OCI-LY7 (cell line): Measurements from ENCODE around the gene SDHAF2. TPM values are rescaled to one million over a fixed set of nuclear protein-coding genes. Genes with fewer than 3 reads are reported as not detected.
A peak's percentile ranks its signal among the peaks of the same experiment; 100 is the strongest.

Source experiments
- BruUV-seq: library from RNA; stranded (reverse); fragments of 400-500 nt; replicated peaks from 2 replicates; lab custom pipeline; 2021; lab: Mats Ljungman, UMichigan
- CTCF ChIA-PET: fragments of 300-600 bp; sonication (Branson Sonifier 250); formaldehyde crosslinking; loops from one replicate; lab custom pipeline; 2022; ENCODE audit warnings: antibody characterized with exemption; ENCODE audit not compliant: unreplicated experiment; lab: Charles Lee
- POLR2A ChIA-PET: fragments of 300-600 bp; sonication (Branson Sonifier 250); formaldehyde crosslinking; loops from one replicate; lab custom pipeline; 2022; ENCODE audit warnings: antibody characterized with exemption; lab: Charles Lee
- DNase-seq: peaks from one replicate; pipeline ENCODE4 v3.0.0-alpha.2; 2015; ENCODE audit warnings: low spot score
- H2AFZ ChIP-seq: fragments of 200-600 bp; sonication (generic), shearing (Covaris generic); 2 replicates; pipeline ENCODE4 v1.6.1; 2014; ENCODE audit warnings: mild to moderate bottlenecking, antibody characterized with exemption, low read length, moderate library complexity
- H3K27ac ChIP-seq: fragments of 200-600 bp; sonication (generic); 2 replicates; pipeline ENCODE4 v1.5.1; 2014; ENCODE audit warnings: mixed run types, low read depth, mild to moderate bottlenecking, moderate library complexity, low read length, inconsistent platforms; ENCODE audit not compliant: poor library complexity, severe bottlenecking
- H3K36me3 ChIP-seq: fragments of 200-600 bp; sonication (generic); 2 replicates; pipeline ENCODE4 v1.6.1; 2014; ENCODE audit warnings: mild to moderate bottlenecking, antibody characterized with exemption, low read length, moderate library complexity, mixed read lengths; ENCODE audit not compliant: insufficient read depth
- H3K4me1 ChIP-seq: fragments of 200-600 bp; sonication (generic); 2 replicates; pipeline ENCODE4 v1.5.1; 2014; ENCODE audit warnings: mild to moderate bottlenecking, low read length; ENCODE audit not compliant: insufficient read depth, poor library complexity, severe bottlenecking
- H3K4me2 ChIP-seq: fragments of 200-600 bp; sonication (generic); 2 replicates; pipeline ENCODE4 v1.6.1; 2014; ENCODE audit warnings: mild to moderate bottlenecking, low read length
- H3K4me3 ChIP-seq: fragments of 200-600 bp; sonication (generic); 2 replicates; pipeline ENCODE4 v1.5.1; 2014; ENCODE audit warnings: mild to moderate bottlenecking, low read depth, low read length; ENCODE audit not compliant: poor library complexity, severe bottlenecking
- H3K79me2 ChIP-seq: fragments of 200-600 bp; sonication (generic); 2 replicates; pipeline ENCODE4 v1.6.1; 2016; ENCODE audit warnings: low read depth, mild to moderate bottlenecking, low read length, moderate library complexity, mixed read lengths; ENCODE audit not compliant: insufficient read depth
- H3K9me2 ChIP-seq: fragments of 200-600 bp; sonication (generic); 2 replicates; pipeline ENCODE4 v1.6.1; 2016; ENCODE audit warnings: mild to moderate bottlenecking, low read length, mixed read lengths; ENCODE audit not compliant: insufficient read depth
- H3K9me3 ChIP-seq: fragments of 200-600 bp; sonication (generic); 2 replicates; pipeline ENCODE4 v1.6.1; 2014; ENCODE audit warnings: mild to moderate bottlenecking, mixed run types, low read length, mixed read lengths
- H4K20me1 ChIP-seq: fragments of 200-600 bp; sonication (generic); 2 replicates; pipeline ENCODE4 v1.6.1; 2014; ENCODE audit warnings: mild to moderate bottlenecking, antibody characterized with exemption, low read length, moderate library complexity, mixed read lengths; ENCODE audit not compliant: insufficient read depth
- EZH2phosphoT487 ChIP-seq: fragments of 200-600 bp; sonication (generic); IDR thresholded peaks from 2 replicates; pipeline ENCODE4 v1.6.1; 2018; ENCODE audit warnings: low read depth, borderline replicate concordance, mild to moderate bottlenecking, mixed run types, antibody characterized with exemption, low read length, moderate library complexity, mixed read lengths
- intact Hi-C: fragments of 100-400 bp; cut with micrococcal nuclease; formaldehyde crosslinking; loops from one replicate; pipeline ENCODE4 v1.10.0; 2022; ENCODE audit not compliant: unreplicated experiment
- total RNA-seq, 2 experiments: library from RNA; depleted of rRNA in 1 of 2; stranded (reverse); fragments of >200 nt in 1 of 2; shearing (Covaris generic) in 1 of 2; gene quantifications; 2 replicates each; pipeline ENCODE4 v1.2.3, GENCODE V29; 2014 to 2022
- TF ChIP-seq, protein P1 (sequence below): fragments of 200-600 bp; sonication (generic); conservative IDR thresholded peaks from 2 replicates; pipeline ENCODE4 v1.5.1; 2014; ENCODE audit warnings: mild to moderate bottlenecking, antibody characterized with exemption, low read length, moderate library complexity, mixed read lengths

SDHAF2 gene
- total RNA-seq, 2 experiments from 2014 or later, result 28.0 to 40.6 TPM

DNA sequence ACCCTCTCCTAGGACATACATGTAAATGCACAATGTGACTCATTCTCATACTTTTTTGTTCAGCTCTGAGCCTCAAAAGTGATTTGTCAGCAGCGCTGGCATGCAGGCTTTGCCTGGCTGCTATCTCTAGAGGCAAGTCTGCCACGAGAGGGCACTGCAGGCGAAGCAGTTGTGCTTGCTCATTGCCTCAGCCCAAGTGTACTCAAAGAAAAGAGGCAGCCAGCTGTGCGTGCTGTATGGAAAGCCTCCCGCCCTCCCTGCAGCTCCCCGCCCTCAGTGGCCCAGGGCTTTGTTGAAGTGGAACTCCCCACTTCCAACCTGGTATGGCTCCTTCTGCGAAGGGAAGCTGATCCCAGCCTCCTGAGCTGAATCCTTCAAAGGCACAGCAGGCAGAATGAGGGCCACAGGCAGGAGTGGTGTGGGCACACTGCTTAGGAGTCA, 16.3 kb downstream of the SDHAF2 start:
- BruUV-seq, result no TSS peak
- Histone ChIP-seq H3K9me3 (no peaks in the 10 kb centered on the region), H4K20me1 (no peaks in the 10 kb centered on the region; the same call in 1 of the 2 replicates), H3K79me2 (peaks cover 20% of the 10 kb centered on the region; the same call in 1 of the 2 replicates), H3K4me3 (no peak overlapping the region), H3K9me2 (no peaks in the 10 kb centered on the region), H3K27ac (no peak overlapping the region), H3K4me1 (peaks cover 3% of the 10 kb centered on the region), H3K36me3 (peaks cover 96% of the 10 kb centered on the region), H3K4me2 (no peak overlapping the region), H2AFZ (no peak overlapping the region)
- ChIA-PET CTCF (interaction anchor here (0.5 to 1.3 kb wide), 3 partner anchors 29 to 326 kb away, joined by 3 to 4 read pairs (median 3); no protein-coding TSS in a partner anchor), POLR2A (no interaction called here)
- intact Hi-C loops, result loop anchor here (1.0 kb wide), 1 partner anchor 71 kb away; no protein-coding TSS in a partner anchor
- TF ChIP-seq, protein P1, sequence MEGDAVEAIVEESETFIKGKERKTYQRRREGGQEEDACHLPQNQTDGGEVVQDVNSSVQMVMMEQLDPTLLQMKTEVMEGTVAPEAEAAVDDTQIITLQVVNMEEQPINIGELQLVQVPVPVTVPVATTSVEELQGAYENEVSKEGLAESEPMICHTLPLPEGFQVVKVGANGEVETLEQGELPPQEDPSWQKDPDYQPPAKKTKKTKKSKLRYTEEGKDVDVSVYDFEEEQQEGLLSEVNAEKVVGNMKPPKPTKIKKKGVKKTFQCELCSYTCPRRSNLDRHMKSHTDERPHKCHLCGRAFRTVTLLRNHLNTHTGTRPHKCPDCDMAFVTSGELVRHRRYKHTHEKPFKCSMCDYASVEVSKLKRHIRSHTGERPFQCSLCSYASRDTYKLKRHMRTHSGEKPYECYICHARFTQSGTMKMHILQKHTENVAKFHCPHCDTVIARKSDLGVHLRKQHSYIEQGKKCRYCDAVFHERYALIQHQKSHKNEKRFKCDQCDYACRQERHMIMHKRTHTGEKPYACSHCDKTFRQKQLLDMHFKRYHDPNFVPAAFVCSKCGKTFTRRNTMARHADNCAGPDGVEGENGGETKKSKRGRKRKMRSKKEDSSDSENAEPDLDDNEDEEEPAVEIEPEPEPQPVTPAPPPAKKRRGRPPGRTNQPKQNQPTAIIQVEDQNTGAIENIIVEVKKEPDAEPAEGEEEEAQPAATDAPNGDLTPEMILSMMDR, result peak; percentile 89
- no peak for TF ChIP-seq EZH2phosphoT487
- peak; percentile 79 for DNase-seq

DNA sequence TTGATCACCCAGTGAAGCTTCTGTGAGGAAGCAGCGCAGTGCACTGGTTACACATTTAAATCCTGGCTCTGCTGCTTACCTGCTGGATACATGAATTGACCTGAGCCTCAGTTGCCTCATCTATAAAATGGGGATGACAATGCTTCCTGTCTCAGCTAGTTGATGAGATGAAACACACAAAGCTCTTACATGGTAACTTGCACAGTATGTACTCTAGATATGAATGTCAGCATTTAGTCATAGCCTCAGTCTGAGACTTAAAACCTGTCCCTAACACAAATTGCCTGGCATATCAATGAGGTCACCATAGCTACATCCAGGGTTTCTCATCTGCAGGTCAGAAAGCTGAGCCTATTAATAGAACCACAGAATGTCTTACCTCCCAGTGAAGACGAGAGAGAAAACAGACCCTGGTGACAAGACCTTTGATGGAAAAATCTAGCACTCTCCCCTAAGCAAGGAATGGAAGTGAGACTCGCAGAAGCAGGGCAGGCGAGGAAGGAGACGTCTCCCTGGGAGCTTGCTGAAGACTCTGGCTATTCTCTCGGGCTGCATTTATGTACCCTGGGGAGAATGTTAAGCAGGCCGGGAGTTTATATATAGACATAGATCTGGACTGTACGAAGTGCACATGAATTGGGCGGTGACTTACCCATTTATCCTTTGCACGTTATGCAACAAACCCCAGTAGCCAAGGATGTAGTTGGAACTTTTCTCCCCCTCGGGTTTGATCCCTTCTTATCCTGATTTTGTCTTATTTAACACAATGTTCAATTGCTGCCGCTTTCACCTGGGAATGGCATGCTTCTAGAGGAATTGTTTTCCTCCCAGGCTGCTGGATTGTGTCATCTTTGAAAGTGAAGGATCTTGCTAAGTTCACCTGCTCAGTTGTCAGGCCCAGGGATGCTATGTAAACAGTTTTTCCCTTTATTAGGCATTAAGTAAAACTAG, 18.0 kb downstream of the SDHAF2 start:
- CTCF ChIA-PET, result interaction anchor here (1.3 kb wide), 1 partner anchor 13 kb away, joined by 4 read pairs; no protein-coding TSS in a partner anchor
- no TSS peak for BruUV-seq
- Histone ChIP-seq H3K27ac (no peak overlapping the region), H2AFZ (no peak overlapping the region), H3K36me3 (peaks cover 91% of the 10 kb centered on the region), H3K79me2 (peaks cover 7% of the 10 kb centered on the region; the same call in 1 of the 2 replicates), H3K9me2 (no peaks in the 10 kb centered on the region), H4K20me1 (no peaks in the 10 kb centered on the region; the same call in 1 of the 2 replicates), H3K4me2 (no peak overlapping the region), H3K4me3 (no peak overlapping the region), H3K4me1 (peaks cover 3% of the 10 kb centered on the region), H3K9me3 (no peaks in the 10 kb centered on the region)
- no peak for DNase-seq
- no peak for TF ChIP-seq EZH2phosphoT487
- TF ChIP-seq, protein P1, result no peak
- intact Hi-C loops, result no loop called here
- POLR2A ChIA-PET, result interaction anchor here (1.2 kb wide), 1 partner anchor 13 kb away, joined by 3 read pairs; no protein-coding TSS in a partner anchor
